IMR-90 (cell line): ENCODE results near the gene STUM. TPM values are rescaled to one million over a fixed set of nuclear protein-coding genes. Genes with fewer than 3 reads are reported as not detected.

Source experiments
- ATAC-seq: fragments of 200-7000 bp; cut with Tn5 transposase; 2 replicates; pipeline ENCODE4 v1.9.1; 2020; ENCODE audit warnings: low read depth, mild to moderate bottlenecking, moderate library complexity
- BruUV-seq: library from RNA; stranded (reverse); fragments of 400-500 nt; replicated peaks from 2 replicates; lab custom pipeline; 2021; lab: Mats Ljungman, UMichigan
- CTCF ChIA-PET: fragments of 300-600 bp; formaldehyde crosslinking; extraction: SDS; loops from one replicate; lab custom pipeline; 2021; ENCODE audit warnings: antibody characterized with exemption; lab: Yijun Ruan, JAX
- POLR2A ChIA-PET: fragments of 300-600 bp; sonication (Branson Sonifier 250); formaldehyde crosslinking; loops from one replicate; lab custom pipeline; 2022; ENCODE audit warnings: antibody characterized with exemption; ENCODE audit not compliant: unreplicated experiment; lab: Charles Lee
- DNase-seq: peaks from one replicate; pipeline ENCODE4 v3.0.0; 2013
- H2AFZ ChIP-seq: replicated peaks from 2 replicates; pipeline ENCODE3; 2013; ENCODE audit warnings: low read length, mild to moderate bottlenecking; ENCODE audit not compliant: poor library complexity
- H2AK5ac ChIP-seq: 2 replicates; pipeline ENCODE4 v1.6.1; 2013; ENCODE audit warnings: low read depth, low read length, inconsistent platforms
- H2AK9ac ChIP-seq: replicated peaks from 2 replicates; pipeline ENCODE3; 2013; ENCODE audit warnings: mild to moderate bottlenecking, low read depth, low read length, moderate library complexity; ENCODE audit not compliant: poor library complexity
- H2BK120ac ChIP-seq: 2 replicates; pipeline ENCODE4 v1.6.1; 2013; ENCODE audit warnings: low read depth, low read length, inconsistent platforms
- H2BK15ac ChIP-seq: 3 replicates; pipeline ENCODE4 v1.6.1; 2013; ENCODE audit warnings: low read depth, low read length, inconsistent platforms
- H2BK20ac ChIP-seq: 2 replicates; pipeline ENCODE4 v1.6.1; 2013; ENCODE audit warnings: low read depth, mild to moderate bottlenecking, inconsistent platforms, low read length, moderate library complexity
- H2BK5ac ChIP-seq: 2 replicates; pipeline ENCODE4 v1.6.1; 2013; ENCODE audit warnings: mild to moderate bottlenecking, low read depth, low read length, inconsistent platforms; ENCODE audit not compliant: poor library complexity, severe bottlenecking
- H3K14ac ChIP-seq: replicated peaks from 2 replicates; pipeline ENCODE4 v1.6.1; 2013; ENCODE audit warnings: low read depth, low read length, inconsistent platforms
- H3K18ac ChIP-seq: 2 replicates; pipeline ENCODE4 v1.6.1; 2013; ENCODE audit warnings: low read depth, low read length, control low read depth
- H3K23ac ChIP-seq: 2 replicates; pipeline ENCODE4 v1.6.1; 2013; ENCODE audit warnings: low read depth, low read length, inconsistent platforms
- H3K27ac ChIP-seq: 2 replicates; pipeline ENCODE4 v1.5.1; 2013; ENCODE audit warnings: mild to moderate bottlenecking, control low read depth, low read length; ENCODE audit not compliant: insufficient read depth
- H3K27me3 ChIP-seq: 2 replicates; pipeline ENCODE4 v1.6.1; 2013; ENCODE audit warnings: low read length; ENCODE audit not compliant: control insufficient read depth, insufficient read depth
- H3K36me3 ChIP-seq: 2 replicates; pipeline ENCODE4 v1.6.1; 2013; ENCODE audit warnings: low read length, mixed read lengths; ENCODE audit not compliant: control insufficient read depth, insufficient read depth
- H3K4ac ChIP-seq: 2 replicates; pipeline ENCODE4 v1.6.1; 2013; ENCODE audit warnings: low read depth, low read length, inconsistent platforms
- H3K4me1 ChIP-seq: 2 replicates; pipeline ENCODE4 v1.6.1; 2013; ENCODE audit warnings: low read length, mixed read lengths; ENCODE audit not compliant: control insufficient read depth, insufficient read depth
- H3K4me2 ChIP-seq: 2 replicates; pipeline ENCODE4 v1.6.1; 2013; ENCODE audit warnings: low read depth, mild to moderate bottlenecking, control low read depth, low read length, moderate library complexity
- H3K4me3 ChIP-seq: 2 replicates; pipeline ENCODE4 v1.5.1; 2013; ENCODE audit warnings: low read depth, mild to moderate bottlenecking, control low read depth, low read length, moderate library complexity; ENCODE audit not compliant: insufficient read depth
- H3K56ac ChIP-seq: 2 replicates; pipeline ENCODE4 v1.6.1; 2013; ENCODE audit warnings: low read length, inconsistent platforms; ENCODE audit not compliant: insufficient read depth; ENCODE audit errors: extremely low read depth
- H3K79me1 ChIP-seq, 2 experiments: 2 replicates each; pipeline ENCODE4 v1.6.1; 2013; ENCODE audit warnings: low read length in 2 of 2, inconsistent platforms in 1 of 2, low read depth in 1 of 2
- H3K9ac ChIP-seq: 2 replicates; pipeline ENCODE4 v1.6.1; 2013; ENCODE audit warnings: low read depth, low read length, control low read depth
- H3K9me1 ChIP-seq: 2 replicates; pipeline ENCODE4 v1.6.1; 2013; ENCODE audit warnings: low read length, inconsistent platforms; ENCODE audit not compliant: insufficient read depth
- H3K9me3 ChIP-seq: 2 replicates; pipeline ENCODE4 v1.6.1; 2013; ENCODE audit warnings: low read length; ENCODE audit not compliant: control insufficient read depth, insufficient read depth
- H4K20me1 ChIP-seq: 2 replicates; pipeline ENCODE4 v1.6.1; 2013; ENCODE audit warnings: low read length, inconsistent platforms; ENCODE audit not compliant: insufficient read depth
- H4K5ac ChIP-seq: 2 replicates; pipeline ENCODE4 v1.6.1; 2013; ENCODE audit warnings: mild to moderate bottlenecking, low read depth, low read length, control low read depth
- H4K8ac ChIP-seq, 2 experiments: 2 replicates each; pipeline ENCODE4 v1.6.1; 2013; ENCODE audit warnings: low read depth in 2 of 2, low read length in 2 of 2, control low read depth in 1 of 2, inconsistent platforms in 1 of 2
- H4K91ac ChIP-seq: 2 replicates; pipeline ENCODE4 v1.6.1; 2013; ENCODE audit warnings: low read depth, low read length, inconsistent platforms; ENCODE audit not compliant: insufficient read depth
- BHLHE40 ChIP-seq: fragments of 150-350 bp; IDR thresholded peaks from 2 replicates; pipeline ENCODE4 v1.6.1; 2016; ENCODE audit warnings: mild to moderate bottlenecking, low read depth, low read length
- FOS ChIP-seq: fragments of 150-350 bp; IDR thresholded peaks from 2 replicates; pipeline ENCODE4 v1.6.1; 2016; ENCODE audit warnings: low read depth, low read length
- MAFK ChIP-seq: IDR thresholded peaks from 2 replicates; pipeline ENCODE4 v1.6.1; 2012; ENCODE audit warnings: low read depth, low read length, improper control_type of control experiment
- MAZ ChIP-seq: IDR thresholded peaks from 2 replicates; pipeline ENCODE4 v1.6.1; 2012; ENCODE audit warnings: low read depth, mild to moderate bottlenecking, low read length, improper control_type of control experiment, moderate library complexity, borderline replicate concordance
- NFE2L2 ChIP-seq: fragments of 150-350 bp; IDR thresholded peaks from 2 replicates; pipeline ENCODE4 v1.6.1; 2016; ENCODE audit warnings: low read depth, mild to moderate bottlenecking, low read length
- POLR2A ChIP-seq: IDR thresholded peaks from 2 replicates; pipeline ENCODE4 v1.6.1; 2012; ENCODE audit warnings: mild to moderate bottlenecking, low read depth, low read length
- RAD21 ChIP-seq: IDR thresholded peaks from 2 replicates; pipeline ENCODE4 v1.6.1; 2012; ENCODE audit warnings: low read length, improper control_type of control experiment
- RCOR1 ChIP-seq: IDR thresholded peaks from 2 replicates; pipeline ENCODE4 v1.6.1; 2012; ENCODE audit warnings: mild to moderate bottlenecking, low read length, improper control_type of control experiment; ENCODE audit not compliant: insufficient replicate concordance
- RFX5 ChIP-seq: IDR thresholded peaks from 2 replicates; pipeline ENCODE4 v1.8.0; 2012; ENCODE audit warnings: low read depth, mild to moderate bottlenecking, low read length, moderate library complexity
- SMC3 ChIP-seq: fragments of 150-350 bp; IDR thresholded peaks from 2 replicates; pipeline ENCODE4 v1.6.1; 2016; ENCODE audit warnings: low read depth, mild to moderate bottlenecking, antibody characterized with exemption, low read length, moderate library complexity
- WGBS, 2 experiments: methylation state at CpG; one replicate each; pipeline versions ENCODE4 v1.1.5 to v1.1.7; 2013; ENCODE audit warnings: missing lambda C conversion rate in 2 of 2; ENCODE audit not compliant: insufficient read length in 1 of 2; ENCODE audit errors: extremely low coverage in 2 of 2; 5-methylcytosine and 5-hydroxymethylcytosine counted together
- dilution Hi-C: fragments of 300-500 bp; cut with HindIII; formaldehyde crosslinking; loops from one replicate; pipeline ENCODE4 v1.14.3; 2018; ENCODE audit warnings: low sequenced_read_pairs; ENCODE audit not compliant: unreplicated experiment
- in situ Hi-C: fragments of 300-500 bp; cut with MboI; formaldehyde crosslinking; loops from 3 replicates; pipeline ENCODE4 v1.14.3; 2019; ENCODE audit warnings: low sequenced_read_pairs, inconsistent platforms, mixed read lengths
- intact Hi-C: fragments of 100-400 bp; cut with micrococcal nuclease; formaldehyde crosslinking; loops from 2 replicates; pipeline ENCODE4 v1.10.0; 2022
- polyA plus RNA-seq, 3 experiments: library from polyadenylated mRNA; depleted of rRNA; stranded (reverse); fragments of >200 nt; gene quantifications; 2 replicates each; pipeline ENCODE4 v1.2.3, GENCODE V29; 2012; ENCODE audit warnings: low replicate concordance in 1 of 3
- total RNA-seq: library from RNA; depleted of rRNA; stranded (reverse); fragments of >200 nt; gene quantifications from 2 replicates; pipeline ENCODE4 v1.2.3, GENCODE V29; 2012
- TF ChIP-seq, protein P1 (sequence below): fragments of 150-350 bp; IDR thresholded peaks from 2 replicates; pipeline ENCODE4 v1.6.1; 2017; ENCODE audit warnings: mild to moderate bottlenecking, antibody characterized with exemption, low read length, low read depth
- TF ChIP-seq, protein P2 (sequence below): fragments of 150-350 bp; IDR thresholded peaks from 2 replicates; pipeline ENCODE4 v1.6.1; 2016; ENCODE audit warnings: low read depth, mild to moderate bottlenecking, low read length, moderate library complexity, borderline replicate concordance
- TF ChIP-seq, protein P3 (sequence below): conservative IDR thresholded peaks from 2 replicates; pipeline ENCODE4 v1.5.1; 2012; ENCODE audit warnings: mild to moderate bottlenecking, low read depth, low read length, improper control_type of control experiment

The STUM gene
- total and polyA plus RNA-seq, 2 of the 4 experiments (the other 2 are of a cell fraction), result not detected

DNA sequence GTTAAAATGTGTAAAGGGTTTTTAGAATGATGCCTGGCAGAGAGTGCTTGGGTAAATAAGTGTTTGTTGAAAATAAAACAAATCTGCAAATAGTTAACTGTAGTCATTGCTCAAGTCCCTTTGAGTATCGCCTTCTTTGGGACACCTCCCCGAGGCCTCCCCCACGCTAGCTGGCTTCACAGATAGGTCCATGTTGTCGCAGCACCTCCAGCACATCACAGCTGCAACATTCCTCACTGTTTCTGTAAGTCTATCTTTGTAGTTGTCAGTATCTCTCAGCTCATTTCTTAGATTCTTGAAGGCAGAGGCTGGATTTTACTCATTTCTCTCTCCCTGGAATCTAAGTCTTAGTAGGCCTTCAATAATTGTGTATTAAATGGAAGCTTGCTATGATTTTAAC, 1.6 kb upstream of the STUM start:
- Histone ChIP-seq H3K18ac (no peak overlapping the region), H3K4me3 (no peak overlapping the region), H2BK5ac (no peak overlapping the region), H3K56ac (no peak overlapping the region), H4K8ac (no peak overlapping the region), H3K4me2 (no peak overlapping the region), H2AK9ac (no peak overlapping the region), H2AFZ (no peak overlapping the region), H3K79me1 (no peaks in the 10 kb centered on the region), H4K91ac (no peak overlapping the region), H3K14ac (no peak overlapping the region), H3K4ac (no peak overlapping the region), H3K36me3 (no peaks in the 10 kb centered on the region), H3K27me3 (peaks cover 51% of the 10 kb centered on the region), H3K9me3 (no peaks in the 10 kb centered on the region), H2BK120ac (no peak overlapping the region), H2AK5ac (no peak overlapping the region), H3K23ac (no peak overlapping the region), H2BK20ac (no peak overlapping the region), H3K4me1 (peaks cover 2% of the 10 kb centered on the region; the same call in 1 of the 2 replicates), H4K20me1 (no peaks in the 10 kb centered on the region; the same call in 1 of the 2 replicates), H3K27ac (no peak overlapping the region), H2BK15ac (no peak overlapping the region), H4K5ac (no peak overlapping the region), H3K9ac (no peak overlapping the region), H3K9me1 (no peaks in the 10 kb centered on the region)
- intact Hi-C loops (loop anchor here (1.0 to 10.0 kb wide), 4 partner anchors 59 to 438 kb away; no protein-coding TSS in a partner anchor), in situ Hi-C loops (no loop called here), dilution Hi-C loops (no loop called here)
- no TSS peak for BruUV-seq
- no peak for ATAC-seq
- ChIA-PET CTCF (interaction anchor here (0.7 to 1.3 kb wide), 6 partner anchors 9 to 211 kb away, joined by 3 read pairs; no protein-coding TSS in a partner anchor), POLR2A (no interaction called here)
- WGBS, 2 experiments, result no CpG with 5 or more reads among the region's 4 CpGs
- TF ChIP-seq NFE2L2, result no peak
- TF ChIP-seq, protein P1, sequence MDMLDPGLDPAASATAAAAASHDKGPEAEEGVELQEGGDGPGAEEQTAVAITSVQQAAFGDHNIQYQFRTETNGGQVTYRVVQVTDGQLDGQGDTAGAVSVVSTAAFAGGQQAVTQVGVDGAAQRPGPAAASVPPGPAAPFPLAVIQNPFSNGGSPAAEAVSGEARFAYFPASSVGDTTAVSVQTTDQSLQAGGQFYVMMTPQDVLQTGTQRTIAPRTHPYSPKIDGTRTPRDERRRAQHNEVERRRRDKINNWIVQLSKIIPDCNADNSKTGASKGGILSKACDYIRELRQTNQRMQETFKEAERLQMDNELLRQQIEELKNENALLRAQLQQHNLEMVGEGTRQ, result no peak
- no peak for TF ChIP-seq RFX5
- no peak for TF ChIP-seq MAZ
- no peak for TF ChIP-seq FOS
- TF ChIP-seq RCOR1, result no peak
- no peak for TF ChIP-seq SMC3
- TF ChIP-seq, protein P2, sequence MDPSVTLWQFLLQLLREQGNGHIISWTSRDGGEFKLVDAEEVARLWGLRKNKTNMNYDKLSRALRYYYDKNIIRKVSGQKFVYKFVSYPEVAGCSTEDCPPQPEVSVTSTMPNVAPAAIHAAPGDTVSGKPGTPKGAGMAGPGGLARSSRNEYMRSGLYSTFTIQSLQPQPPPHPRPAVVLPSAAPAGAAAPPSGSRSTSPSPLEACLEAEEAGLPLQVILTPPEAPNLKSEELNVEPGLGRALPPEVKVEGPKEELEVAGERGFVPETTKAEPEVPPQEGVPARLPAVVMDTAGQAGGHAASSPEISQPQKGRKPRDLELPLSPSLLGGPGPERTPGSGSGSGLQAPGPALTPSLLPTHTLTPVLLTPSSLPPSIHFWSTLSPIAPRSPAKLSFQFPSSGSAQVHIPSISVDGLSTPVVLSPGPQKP, result no peak
- no peak for TF ChIP-seq MAFK
- no peak for TF ChIP-seq RAD21
- TF ChIP-seq, protein P3, sequence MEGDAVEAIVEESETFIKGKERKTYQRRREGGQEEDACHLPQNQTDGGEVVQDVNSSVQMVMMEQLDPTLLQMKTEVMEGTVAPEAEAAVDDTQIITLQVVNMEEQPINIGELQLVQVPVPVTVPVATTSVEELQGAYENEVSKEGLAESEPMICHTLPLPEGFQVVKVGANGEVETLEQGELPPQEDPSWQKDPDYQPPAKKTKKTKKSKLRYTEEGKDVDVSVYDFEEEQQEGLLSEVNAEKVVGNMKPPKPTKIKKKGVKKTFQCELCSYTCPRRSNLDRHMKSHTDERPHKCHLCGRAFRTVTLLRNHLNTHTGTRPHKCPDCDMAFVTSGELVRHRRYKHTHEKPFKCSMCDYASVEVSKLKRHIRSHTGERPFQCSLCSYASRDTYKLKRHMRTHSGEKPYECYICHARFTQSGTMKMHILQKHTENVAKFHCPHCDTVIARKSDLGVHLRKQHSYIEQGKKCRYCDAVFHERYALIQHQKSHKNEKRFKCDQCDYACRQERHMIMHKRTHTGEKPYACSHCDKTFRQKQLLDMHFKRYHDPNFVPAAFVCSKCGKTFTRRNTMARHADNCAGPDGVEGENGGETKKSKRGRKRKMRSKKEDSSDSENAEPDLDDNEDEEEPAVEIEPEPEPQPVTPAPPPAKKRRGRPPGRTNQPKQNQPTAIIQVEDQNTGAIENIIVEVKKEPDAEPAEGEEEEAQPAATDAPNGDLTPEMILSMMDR, result no peak
- TF ChIP-seq BHLHE40, result no peak
- TF ChIP-seq POLR2A, result no peak
- DNase-seq, result no peak
